C4-2B (cell line): ENCODE results near the gene LRRK2.

Source experiments
- H3K27ac ChIP-seq: fragments of 450-650 bp; 2 replicates; pipeline ENCODE4 v1.5.1; 2017
- CTCF ChIP-seq: fragments of 450-650 bp; conservative IDR thresholded peaks from 2 replicates; pipeline ENCODE4 v1.5.1; 2017; ENCODE audit warnings: mild to moderate bottlenecking
- ZFX ChIP-seq: fragments of 450-650 bp; IDR thresholded peaks from 2 replicates; pipeline ENCODE4 v1.6.1; 2017

The LRRK2 gene

GRCh38 chr12:40225984-40226602 lies 1.3 kb downstream of the LRRK2 start:
- TF ChIP-seq ZFX (no peak), CTCF (no peak)
- H3K27ac ChIP-seq: no peak overlapping the region

GRCh38 chr12:40226705-40227104 lies 1.9 kb downstream of the LRRK2 start:
- TF ChIP-seq ZFX: no peak
- no peak for TF ChIP-seq CTCF
- no peak overlapping the region for H3K27ac ChIP-seq

- no peak for TF ChIP-seq CTCF
- TF ChIP-seq ZFX: no peak
- no peak overlapping the region for H3K27ac ChIP-seq
Measured at GRCh38 chr12:40227447-40227846, 2.6 kb downstream of the LRRK2 start.

- no peak overlapping the region for H3K27ac ChIP-seq
- TF ChIP-seq CTCF (no peak), ZFX (no peak)
Measured at GRCh38 chr12:40228727-40229126, 3.9 kb downstream of the LRRK2 start.

- TF ChIP-seq CTCF (no peak), ZFX (no peak)
- no peak overlapping the region for H3K27ac ChIP-seq
Measured at GRCh38 chr12:40229690-40230651, 5.2 kb downstream of the LRRK2 start.

GRCh38 chr12:40232602-40233001 lies 7.8 kb downstream of the LRRK2 start:
- no peak overlapping the region for H3K27ac ChIP-seq
- no peak for TF ChIP-seq CTCF
- TF ChIP-seq ZFX: no peak

GRCh38 chr12:40233741-40234367 lies 9.1 kb downstream of the LRRK2 start:
- TF ChIP-seq ZFX: no peak
- no peak for TF ChIP-seq CTCF
- no peak overlapping the region for H3K27ac ChIP-seq
